HG03064 (cell line): Measurements from ENCODE around the gene TMEM141.

Source experiments
- ATAC-seq: cut with Tn5 transposase; IDR thresholded peaks from one replicate; pipeline ENCODE4 v1.9.1; 2021; ENCODE audit warnings: low read depth; ENCODE audit not compliant: unreplicated experiment

TMEM141 gene

GRCh38 chr9:136807281-136808074 is 16.3 kb downstream of the TMEM141 start, which contains the start of gene RABL6:
RABL6 (plus strand) TSS chr9:136807948; CDS start chr9:136808197, 249 bp downstream.
- ATAC-seq = peak; percentile 68

GRCh38 chr9:136808075-136808805 is 17.1 kb downstream of the TMEM141 start:
- peak; percentile 42 for ATAC-seq

GRCh38 chr9:136808806-136809158 is 17.6 kb downstream of the TMEM141 start:
- ATAC-seq = no peak

GRCh38 chr9:136814725-136815421 is 23.7 kb downstream of the TMEM141 start:
- ATAC-seq = no peak

- no peak for ATAC-seq
These were observed 24.3 kb downstream of the TMEM141 start for GRCh38 chr9:136815422-136815782.

GRCh38 chr9:136820971-136821825 is 30.1 kb downstream of the TMEM141 start:
- no peak for ATAC-seq

- ATAC-seq = no peak
These were observed 30.8 kb downstream of the TMEM141 start for GRCh38 chr9:136821826-136822544.

GRCh38 chr9:136823136-136824046 is 32.2 kb downstream of the TMEM141 start:
- ATAC-seq = no peak

GRCh38 chr9:136824496-136825225 is 33.5 kb downstream of the TMEM141 start:
- no peak for ATAC-seq

- ATAC-seq = no peak
These were observed 34.4 kb downstream of the TMEM141 start for GRCh38 chr9:136825295-136826187.

GRCh38 chr9:136826188-136826541 is 35.0 kb downstream of the TMEM141 start:
- ATAC-seq = no peak

- no peak for ATAC-seq
These were observed 35.8 kb downstream of the TMEM141 start for GRCh38 chr9:136826703-136827582.

- ATAC-seq = no peak
These were observed 36.8 kb downstream of the TMEM141 start for GRCh38 chr9:136827794-136828473.

GRCh38 chr9:136828474-136829140 is 37.5 kb downstream of the TMEM141 start:
- ATAC-seq = no peak

- ATAC-seq = no peak
These were observed 38.3 kb downstream of the TMEM141 start for GRCh38 chr9:136829412-136829811.
